GM12878 (cell line): ENCODE measurements around the gene CFDP1. TPM values are rescaled to one million over a fixed set of nuclear protein-coding genes. Genes with fewer than 3 reads are reported as not detected.

ENCODE experiments used
- ATAC-seq: fragments of 200-7000 bp; cut with Tn5 transposase; 3 replicates; pipeline ENCODE4 v1.9.1; 2020; ENCODE audit warnings: mild to moderate bottlenecking, moderate library complexity
- BruUV-seq: library from RNA; stranded (reverse); fragments of 400-500 nt; replicated peaks from 2 replicates; lab custom pipeline; 2021; lab: Mats Ljungman, UMichigan
- CTCF ChIA-PET: fragments of 300-600 bp; sonication (Branson Sonifier 250); formaldehyde crosslinking; extraction: SDS; loops from one replicate; lab custom pipeline; 2021; ENCODE audit warnings: inconsistent platforms; lab: Yijun Ruan, JAX
- POLR2A ChIA-PET: fragments of 350-600 bp; formaldehyde crosslinking; extraction: SDS; loops from one replicate; lab custom pipeline; 2021; ENCODE audit warnings: inconsistent platforms; lab: Charles Lee
- RAD21 ChIA-PET: fragments of 300-600 bp; sonication (Branson Sonifier 250); formaldehyde crosslinking; loops from one replicate; lab custom pipeline; 2023; ENCODE audit warnings: antibody characterized with exemption; ENCODE audit not compliant: unreplicated experiment; lab: Charles Lee
- SMC1A ChIA-PET: fragments of 300-600 bp; sonication (Branson Sonifier 250); formaldehyde crosslinking; loops from one replicate; lab custom pipeline; 2023; ENCODE audit not compliant: unreplicated experiment, uncharacterized antibody; lab: Charles Lee
- DNase-seq: peaks from one replicate; pipeline ENCODE4 v3.0.0-alpha.2; 2011; ENCODE audit warnings: low read depth, low spot score
- FAIRE-seq: peaks from 3 replicates; lab custom pipeline; 2011; peaks lifted over from hg19 to GRCh38; lab: Jason Lieb, UNC
- H2AFZ ChIP-seq: 2 replicates; pipeline ENCODE4 v1.6.0; 2011; ENCODE audit warnings: low read depth, low read length, control low read depth; ENCODE audit not compliant: control insufficient read depth
- H3K27ac ChIP-seq: 2 replicates; pipeline ENCODE4 v1.5.1; 2011; ENCODE audit warnings: control low read depth; ENCODE audit not compliant: control insufficient read depth, insufficient read depth
- H3K27me3 ChIP-seq, 2 experiments: replicated peaks in 1 of 2; 2 replicates each; pipeline versions ENCODE4 v1.6.0 to v1.6.1; 2011; ENCODE audit warnings: low read length in 1 of 2; ENCODE audit not compliant: control insufficient read depth in 2 of 2, insufficient read depth in 2 of 2
- H3K36me3 ChIP-seq, 2 experiments: 2 replicates each; pipeline ENCODE4 v1.5.1; 2011; ENCODE audit warnings: low read length in 1 of 2; ENCODE audit not compliant: control insufficient read depth in 2 of 2, insufficient read depth in 2 of 2
- H3K4me1 ChIP-seq: 2 replicates; pipeline ENCODE4 v1.6.1; 2011; ENCODE audit warnings: mild to moderate bottlenecking, low read length, moderate library complexity, mixed read lengths; ENCODE audit not compliant: control insufficient read depth, insufficient read depth
- H3K4me2 ChIP-seq: 2 replicates; pipeline ENCODE4 v1.6.0; 2011; ENCODE audit warnings: control low read depth; ENCODE audit not compliant: control insufficient read depth, insufficient read depth
- H3K4me3 ChIP-seq: fragments of 200-600 bp; sonication (generic); 2 replicates; pipeline ENCODE4 v1.5.1; 2016
- H3K79me2 ChIP-seq: 2 replicates; pipeline ENCODE4 v1.6.0; 2011; ENCODE audit warnings: low read length; ENCODE audit not compliant: control insufficient read depth, insufficient read depth
- H3K9ac ChIP-seq: 2 replicates; pipeline ENCODE4 v1.8.0; 2011; ENCODE audit warnings: low read length, control low read depth, mixed read lengths; ENCODE audit not compliant: control insufficient read depth, insufficient read depth
- H3K9me3 ChIP-seq: replicated peaks from 3 replicates; pipeline ENCODE4 v1.5.1; 2011; ENCODE audit warnings: mild to moderate bottlenecking, low read length; ENCODE audit not compliant: control insufficient read depth, insufficient read depth
- H4K20me1 ChIP-seq: 2 replicates; pipeline ENCODE4 v1.6.0; 2011; ENCODE audit not compliant: control insufficient read depth, insufficient read depth
- BACH1 ChIP-seq: fragments of 450-650 bp; IDR thresholded peaks from 2 replicates; pipeline ENCODE4 v1.6.1; 2017; ENCODE audit warnings: mild to moderate bottlenecking, borderline replicate concordance
- BCL11A ChIP-seq: IDR thresholded peaks from 2 replicates; pipeline ENCODE4 v1.6.1; 2011; ENCODE audit warnings: low read depth, low read length
- BMI1 ChIP-seq: fragments of 450-650 bp; IDR thresholded peaks from 2 replicates; pipeline ENCODE4 v1.6.1; 2016; ENCODE audit warnings: mild to moderate bottlenecking, moderate library complexity, borderline replicate concordance
- CBFB ChIP-seq: IDR thresholded peaks from 2 replicates; pipeline ENCODE4 v1.6.1; 2016; ENCODE audit warnings: antibody characterized with exemption, low read depth
- CHD1 ChIP-seq: IDR thresholded peaks from 2 replicates; pipeline ENCODE4 v1.6.1; 2012; ENCODE audit warnings: low read depth, low read length, improper control_type of control experiment
- CREM ChIP-seq: IDR thresholded peaks from 2 replicates; pipeline ENCODE4 v1.6.1; 2014; ENCODE audit warnings: antibody characterized with exemption, low read depth
- CUX1 ChIP-seq: IDR thresholded peaks from 2 replicates; pipeline ENCODE4 v1.6.1; 2012; ENCODE audit warnings: improper control_type of control experiment, low read depth, low read length; ENCODE audit not compliant: insufficient replicate concordance
- HSF1 ChIP-seq: fragments of 150-350 bp; IDR thresholded peaks from 2 replicates; pipeline ENCODE4 v1.6.1; 2014; ENCODE audit warnings: mild to moderate bottlenecking, low read depth, low read length
- NBN ChIP-seq: fragments of 450-650 bp; IDR thresholded peaks from 2 replicates; pipeline ENCODE4 v1.6.1; 2016
- NKRF ChIP-seq: fragments of 450-650 bp; conservative IDR thresholded peaks from 2 replicates; pipeline ENCODE4 v1.6.1; 2017; ENCODE audit warnings: mild to moderate bottlenecking, moderate library complexity
- PBX3 ChIP-seq: IDR thresholded peaks from 2 replicates; pipeline ENCODE4 v1.6.1; 2011; ENCODE audit warnings: mild to moderate bottlenecking, low read depth, low read length, moderate library complexity; ENCODE audit not compliant: insufficient replicate concordance
- PML ChIP-seq: IDR thresholded peaks from 2 replicates; pipeline ENCODE4 v1.6.1; 2012; ENCODE audit warnings: low read length, inconsistent platforms
- POU2F2 ChIP-seq: IDR thresholded peaks from 3 replicates; pipeline ENCODE4 v1.6.1; 2011; ENCODE audit warnings: low read depth, mild to moderate bottlenecking, low read length, borderline replicate concordance
- USF1 ChIP-seq: IDR thresholded peaks from 2 replicates; pipeline ENCODE4 v1.6.1; 2011; ENCODE audit warnings: borderline replicate concordance, low read depth, mild to moderate bottlenecking, moderate library complexity, mixed read lengths, low read length; ENCODE audit not compliant: insufficient read depth; ENCODE audit errors: extremely low read length
- ZSCAN29 ChIP-seq: fragments of 450-650 bp; IDR thresholded peaks from 2 replicates; pipeline ENCODE4 v1.6.1; 2017; ENCODE audit warnings: mild to moderate bottlenecking, moderate library complexity
- WGBS: methylation state at CpG from one replicate; pipeline ENCODE4 v1.1.6; 2016; ENCODE audit warnings: low lambda C conversion rate; ENCODE audit not compliant: insufficient replicate concordance, insufficient coverage; ENCODE audit errors: missing lambda C conversion rate; 5-methylcytosine and 5-hydroxymethylcytosine counted together
- in situ Hi-C: fragments of 300-500 bp; cut with MboI; formaldehyde crosslinking; loops from 9 replicates; pipeline ENCODE4 v1.14.3; 2018; ENCODE audit warnings: mixed read lengths
- intact Hi-C: fragments of 100-400 bp; cut with micrococcal nuclease; formaldehyde crosslinking; loops from one replicate; pipeline ENCODE4 v1.14.2; 2022; ENCODE audit not compliant: unreplicated experiment
- polyA plus RNA-seq, 11 experiments: library from polyadenylated mRNA; depleted of rRNA in 4 of 11; unstranded in 6 of 11; stranded (reverse) in 5 of 11; fragments of >200 nt; fragmentation: Nextera tagmentation in 4 of 11; fragmentation: Illumina TruSeq in 1 of 11; extraction: Ambion mirVana in 4 of 11; extraction: Trizol in 1 of 11; gene quantifications; 1 replicate in 1 of 11; 2 replicates in 10 of 11; pipeline versions ENCODE4 v1.2.1 to v1.2.3, GENCODE V29; 2011 to 2016; ENCODE audit warnings: inconsistent platforms in 2 of 11, missing spikeins in 2 of 11, low read depth in 1 of 11
- total RNA-seq, 4 experiments: library from RNA; depleted of rRNA in 3 of 4; stranded (reverse); fragments of >200 nt in 3 of 4; fragmentation: Illumina TruSeq in 1 of 4; extraction: Trizol in 1 of 4; gene quantifications; 2 replicates each; pipeline versions ENCODE4 v1.2.1 to v1.2.3, GENCODE V29; 2013 to 2021

Gene CFDP1
- total and polyA plus RNA-seq, 10 of the 15 experiments (the other 5 are each of a cell fraction or from before 2014, with no cell fraction given), result 22.3 to 64.8 (median 36.7) TPM

- H3K79me2 ChIP-seq, result no peaks in the 10 kb centered on the region
- POLR2A ChIA-PET, result no interaction called here
- WGBS, result 70% methylated on average over 4 of the region's 4 CpGs
- H3K27ac ChIP-seq, result no peak overlapping the region
- in situ Hi-C loops (no loop called here), intact Hi-C loops (no loop called here)
- H2AFZ ChIP-seq, result no peak overlapping the region
- RAD21 ChIA-PET, result no interaction called here
- SMC1A ChIA-PET, result no interaction called here
- no peak for FAIRE-seq
- H3K9me3 ChIP-seq, result no peaks in the 10 kb centered on the region
- TF ChIP-seq CHD1, result no peak
- no peak for TF ChIP-seq BMI1
- TF ChIP-seq ZSCAN29, result no peak
- TF ChIP-seq CUX1, result no peak
- TF ChIP-seq PML, result no peak
- no peak for TF ChIP-seq CBFB
- no peak for TF ChIP-seq BCL11A
- no peak for TF ChIP-seq NKRF
- TF ChIP-seq CREM, result no peak
- TF ChIP-seq NBN, result no peak
- no peak for TF ChIP-seq BACH1
- no peak for TF ChIP-seq POU2F2
- TF ChIP-seq USF1, result no peak
- no peak for TF ChIP-seq HSF1
- no peak for TF ChIP-seq PBX3
- DNase-seq, result no peak
- no peak for ATAC-seq
- H3K36me3 ChIP-seq, result no peaks in the 10 kb centered on the region
- H3K4me1 ChIP-seq, result peaks cover 18% of the 10 kb centered on the region
- H3K4me3 ChIP-seq, result no peak overlapping the region
- CTCF ChIA-PET, result interaction anchor here (1.1 kb wide), 1 partner anchor 72 kb away, joined by 3 read pairs; no protein-coding TSS in a partner anchor
- BruUV-seq, result no TSS peak
- H3K4me2 ChIP-seq, result no peak overlapping the region
- no peaks in the 10 kb centered on the region for H4K20me1 ChIP-seq
- H3K9ac ChIP-seq, result no peak overlapping the region
- H3K27me3 ChIP-seq, result no peaks in the 10 kb centered on the region
These were observed 103.4 kb downstream of the CFDP1 start for GRCh38 chr16:75329943-75330342.
